HG03571 (cell line): Measurements from ENCODE around the gene PGAM2.

ENCODE experiments used
- ATAC-seq: cut with Tn5 transposase; IDR thresholded peaks from one replicate; pipeline ENCODE4 v1.9.1; 2021; ENCODE audit not compliant: unreplicated experiment

The PGAM2 gene

GRCh38 chr7:44065431-44066110 is at the start of gene PGAM2:
TSS of gene PGAM2 (minus strand) at chr7:44065567. CDS start at chr7:44065529, 38 bp downstream.
- ATAC-seq, result no peak

- no peak for ATAC-seq
Measured at GRCh38 chr7:44114586-44115310, 49.4 kb upstream of the PGAM2 start.

- no peak for ATAC-seq
Measured at GRCh38 chr7:44113764-44114354, 48.5 kb upstream of the PGAM2 start.

- no peak for ATAC-seq
Measured at GRCh38 chr7:44112997-44113763, 47.8 kb upstream of the PGAM2 start.

GRCh38 chr7:44112231-44112996 is 47.0 kb upstream of the PGAM2 start:
- ATAC-seq, result no peak

- ATAC-seq, result no peak
Measured at GRCh38 chr7:44111761-44112160, 46.4 kb upstream of the PGAM2 start.

- no peak for ATAC-seq
Measured at GRCh38 chr7:44110719-44111635, 45.6 kb upstream of the PGAM2 start.

GRCh38 chr7:44109991-44110390 is 44.6 kb upstream of the PGAM2 start:
- ATAC-seq, result no peak

GRCh38 chr7:44108768-44109750 is 43.7 kb upstream of the PGAM2 start:
- no peak for ATAC-seq

- ATAC-seq, result no peak
Measured at GRCh38 chr7:44107961-44108767, 42.8 kb upstream of the PGAM2 start.

- ATAC-seq, result no peak
Measured at GRCh38 chr7:44107116-44107960, 42.0 kb upstream of the PGAM2 start.

- no peak for ATAC-seq
Measured at GRCh38 chr7:44106311-44107065, 41.1 kb upstream of the PGAM2 start.

- ATAC-seq, result no peak
Measured at GRCh38 chr7:44105832-44106231, 40.5 kb upstream of the PGAM2 start.

GRCh38 chr7:44104860-44105771 is 39.7 kb upstream of the PGAM2 start:
- ATAC-seq, result no peak
